ENCODE results near the gene TMEM9B. TPM values are rescaled to one million over a fixed set of nuclear protein-coding genes. Genes with fewer than 3 reads are reported as not detected.

The TMEM9B gene
- total and polyA plus RNA-seq, 9 of the 15 experiments (the other 6 are each of a cell fraction or from before 2014, with no cell fraction given) = 7.7 to 20.0 (median 14.0) TPM

DNA sequence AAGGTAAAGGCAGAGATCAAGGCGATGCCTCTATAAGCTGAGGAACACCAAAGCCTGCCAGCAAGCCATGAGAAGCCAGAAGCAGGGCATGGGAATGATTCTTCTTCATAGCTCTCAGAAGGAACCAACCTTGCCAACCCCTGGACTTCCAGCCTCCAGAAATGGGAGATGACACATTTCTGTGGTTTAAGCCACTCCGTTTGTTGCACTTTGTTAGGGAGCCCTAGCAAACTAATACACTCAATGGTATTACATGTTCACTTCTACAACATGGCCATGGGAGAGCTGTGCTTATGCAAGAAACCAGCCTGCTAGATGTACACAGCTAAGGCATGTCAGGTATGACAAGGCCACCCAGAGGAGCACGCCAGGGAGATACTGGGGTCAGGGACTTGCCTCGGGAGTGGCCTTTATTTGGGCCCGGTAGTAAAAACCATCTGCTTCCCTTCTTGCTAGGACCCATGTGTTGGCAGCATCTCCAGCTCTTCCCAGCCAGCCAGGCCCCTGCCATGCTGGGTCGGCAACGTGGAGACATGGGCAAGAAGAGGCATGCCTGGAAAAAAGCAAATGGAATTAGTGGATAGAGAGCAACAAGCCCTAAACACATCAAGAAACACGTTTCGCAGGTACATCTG is 35.1 kb downstream of the TMEM9B start (continued):
- no peak for TF ChIP-seq TSHZ1 (CRISPR knock-in tag; IDR thresholded peaks at IDR 0.05)
- TF ChIP-seq, protein P1, sequence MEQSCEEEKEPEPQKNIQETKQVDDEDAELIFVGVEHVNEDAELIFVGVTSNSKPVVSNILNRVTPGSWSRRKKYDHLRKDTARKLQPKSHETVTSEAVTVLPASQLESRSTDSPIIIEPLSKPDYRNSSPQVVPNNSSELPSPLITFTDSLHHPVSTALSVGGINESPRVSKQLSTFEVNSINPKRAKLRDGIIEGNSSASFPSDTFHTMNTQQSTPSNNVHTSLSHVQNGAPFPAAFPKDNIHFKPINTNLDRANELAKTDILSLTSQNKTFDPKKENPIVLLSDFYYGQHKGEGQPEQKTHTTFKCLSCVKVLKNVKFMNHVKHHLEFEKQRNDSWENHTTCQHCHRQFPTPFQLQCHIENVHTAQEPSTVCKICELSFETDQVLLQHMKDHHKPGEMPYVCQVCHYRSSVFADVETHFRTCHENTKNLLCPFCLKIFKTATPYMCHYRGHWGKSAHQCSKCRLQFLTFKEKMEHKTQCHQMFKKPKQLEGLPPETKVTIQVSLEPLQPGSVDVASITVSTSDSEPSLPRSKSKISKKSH (CRISPR knock-in tag; IDR thresholded peaks at IDR 0.05) = no peak

GRCh38 chr11:8928205-8928604 is 36.0 kb downstream of the TMEM9B start:
- no peak for FAIRE-seq
- Histone ChIP-seq H3K79me2 (ENCODE audit: control insufficient read depth, insufficient read depth, low read length) (no peaks in the 10 kb centered on the region), H3K27me3 (ENCODE audit: control insufficient read depth in 2 of 2, insufficient read depth in 2 of 2, low read length in 2 of 2) (no peaks in the 10 kb centered on the region; a peak in 1 of 5 replicates), H3K9ac (ENCODE audit: insufficient read depth in 1 of 2, low read depth in 2 of 2, low read length in 2 of 2) (no peak overlapping the region), H3K4me3 (no peak overlapping the region), H3K4me1 (replicated peaks in 1 of 2; ENCODE audit: control insufficient read depth in 2 of 2, insufficient read depth in 2 of 2, low read length in 2 of 2) (peaks cover 0 to 6% of the 10 kb centered on the region in 2 experiments; a peak in 2 of 5 replicates), H2AFZ (ENCODE audit: low read depth, low read length) (no peak overlapping the region), H3K4me2 (ENCODE audit: insufficient read depth, low read length) (no peak overlapping the region), H3K27ac (ENCODE audit: extremely low read depth, low read depth, low read length) (no peak overlapping the region), H3K9me3 (replicated peaks; ENCODE audit: control insufficient read depth, insufficient read depth, low read depth, low read length) (no peaks in the 10 kb centered on the region), H3K36me3 (ENCODE audit: control insufficient read depth, insufficient read depth, low read length) (no peaks in the 10 kb centered on the region; the same call in 1 of the 3 replicates), H3K9me1 (ENCODE audit: control insufficient read depth, insufficient read depth, low read length) (peaks cover 2% of the 10 kb centered on the region), H4K20me1 (replicated peaks; ENCODE audit: control insufficient read depth, insufficient read depth, low read length) (no peaks in the 10 kb centered on the region)
- in situ Hi-C loops (cut with MboI) = no loop called here
- no peak for TF ChIP-seq BACH1 (tag; IDR thresholded peaks at IDR 0.05)
- no peak for TF ChIP-seq TEAD4 (IDR thresholded peaks at IDR 0.05; ENCODE audit: low read length)
- no peak for TF ChIP-seq TEAD4 (CRISPR knock-in tag; IDR thresholded peaks at IDR 0.05; ENCODE audit: borderline replicate concordance)
- TF ChIP-seq NCOR1 (IDR thresholded peaks at IDR 0.05) = no peak
- WGBS (ENCODE audit: insufficient coverage, low coverage, missing lambda C conversion rate) = 52% methylated on average over 4 of the region's 4 CpGs
- ChIA-PET CTCF (ENCODE audit: low intra/inter-chr PET ratio) (no interaction called here), POLR2A (interaction anchor here (0.6 to 1.4 kb wide), 2 partner anchors 75 to 1408 kb away, joined by 3 read pairs; partner anchors contain the start of gene NRIP3)
- no TSS peak for BruUV-seq (replicated peaks)
- no peak for DNase-seq (ENCODE audit: extremely low read depth in 1 of 4, low spot score in 3 of 4)
- no peak for ATAC-seq
- intact Hi-C loops (cut with micrococcal nuclease) = no loop called here

Data from K562 (cell line).